ENCODE data around the gene DEFB123. TPM values are rescaled to one million over a fixed set of nuclear protein-coding genes. Genes with fewer than 3 reads are reported as not detected.
"Not testable (repeated sequence)": the region's sequence is repeated elsewhere in the genome, so short reads cannot be mapped to it uniquely, and the experiment has no call there.

DEFB123 gene
- total RNA-seq, 4 donors from 2014 or later: not detected

GRCh38 chr20:31430568-31431115 is 9.8 kb upstream of the DEFB123 start:
- H3K9me3 ChIP-seq: no peaks in the 10 kb centered on the region
- TF ChIP-seq POLR2A (IDR thresholded peaks at IDR 0.05): no peak
- TF ChIP-seq, protein P1, sequence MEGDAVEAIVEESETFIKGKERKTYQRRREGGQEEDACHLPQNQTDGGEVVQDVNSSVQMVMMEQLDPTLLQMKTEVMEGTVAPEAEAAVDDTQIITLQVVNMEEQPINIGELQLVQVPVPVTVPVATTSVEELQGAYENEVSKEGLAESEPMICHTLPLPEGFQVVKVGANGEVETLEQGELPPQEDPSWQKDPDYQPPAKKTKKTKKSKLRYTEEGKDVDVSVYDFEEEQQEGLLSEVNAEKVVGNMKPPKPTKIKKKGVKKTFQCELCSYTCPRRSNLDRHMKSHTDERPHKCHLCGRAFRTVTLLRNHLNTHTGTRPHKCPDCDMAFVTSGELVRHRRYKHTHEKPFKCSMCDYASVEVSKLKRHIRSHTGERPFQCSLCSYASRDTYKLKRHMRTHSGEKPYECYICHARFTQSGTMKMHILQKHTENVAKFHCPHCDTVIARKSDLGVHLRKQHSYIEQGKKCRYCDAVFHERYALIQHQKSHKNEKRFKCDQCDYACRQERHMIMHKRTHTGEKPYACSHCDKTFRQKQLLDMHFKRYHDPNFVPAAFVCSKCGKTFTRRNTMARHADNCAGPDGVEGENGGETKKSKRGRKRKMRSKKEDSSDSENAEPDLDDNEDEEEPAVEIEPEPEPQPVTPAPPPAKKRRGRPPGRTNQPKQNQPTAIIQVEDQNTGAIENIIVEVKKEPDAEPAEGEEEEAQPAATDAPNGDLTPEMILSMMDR (IDR thresholded peaks at IDR 0.05): no peak
- no peaks in the 10 kb centered on the region for H3K27me3 ChIP-seq
- intact Hi-C loops (cut with DNase I; ENCODE audit: low total_unique reads): no loop called here
- no peaks in the 10 kb centered on the region for H3K4me1 ChIP-seq
- no peak overlapping the region for H3K27ac ChIP-seq
- no peaks in the 10 kb centered on the region for H3K36me3 ChIP-seq
- DNase-seq: no peak
- no peak overlapping the region for H3K4me3 ChIP-seq

DNA sequence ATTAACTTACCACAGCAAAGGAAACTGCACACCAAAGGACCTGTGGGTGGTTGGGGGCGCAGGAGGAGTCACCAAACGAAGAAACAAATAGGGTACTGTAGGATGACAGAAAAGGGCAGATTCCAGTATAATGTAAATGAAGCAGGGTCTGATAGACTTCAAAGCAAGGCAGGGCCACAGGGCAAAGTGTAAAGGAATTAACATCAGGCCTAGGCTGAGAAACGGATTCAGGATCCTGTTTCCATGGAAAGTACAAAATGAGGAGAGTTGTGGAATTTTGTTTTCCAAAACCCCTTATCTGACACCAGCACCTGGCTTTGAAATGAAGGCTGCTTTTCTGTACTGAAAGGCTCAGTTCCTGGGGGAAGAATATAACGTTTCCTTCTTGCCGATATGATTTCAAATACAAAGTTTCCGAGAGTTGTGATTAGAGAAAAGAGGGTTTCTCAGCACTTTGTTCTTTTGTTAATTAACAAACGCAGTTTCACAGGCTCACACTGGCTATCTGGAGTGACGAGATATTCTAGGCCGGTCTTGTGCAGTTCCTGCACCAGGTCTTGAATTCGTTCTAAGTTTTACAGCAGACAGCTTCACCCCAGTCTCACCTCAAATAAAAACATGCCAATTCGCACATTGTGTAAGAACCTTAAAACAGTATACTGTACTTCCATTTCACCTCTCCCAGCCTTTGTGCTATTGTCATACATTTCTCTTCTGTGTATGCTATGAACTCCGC is 5.8 kb downstream of the DEFB123 start:
- no peaks in the 10 kb centered on the region for H3K36me3 ChIP-seq
- no peak overlapping the region for H3K27ac ChIP-seq
- no peaks in the 10 kb centered on the region for H3K9me3 ChIP-seq
- TF ChIP-seq, protein P1 (IDR thresholded peaks at IDR 0.05): no peak
- no peak for TF ChIP-seq POLR2A (IDR thresholded peaks at IDR 0.05)
- intact Hi-C loops (cut with DNase I; ENCODE audit: low total_unique reads): no loop called here
- no peak for DNase-seq
- H3K27me3 ChIP-seq: no peaks in the 10 kb centered on the region
- H3K4me3 ChIP-seq: no peak overlapping the region
- H3K4me1 ChIP-seq: no peaks in the 10 kb centered on the region

GRCh38 chr20:31449511-31450414 is 9.3 kb downstream of the DEFB123 start:
- DNase-seq: no peak
- TF ChIP-seq POLR2A (IDR thresholded peaks at IDR 0.05): no peak
- TF ChIP-seq, protein P1 (IDR thresholded peaks at IDR 0.05): no peak
- H3K27me3 ChIP-seq: no peaks in the 10 kb centered on the region
- no peak overlapping the region for H3K4me3 ChIP-seq
- no peak overlapping the region for H3K27ac ChIP-seq
- H3K4me1 ChIP-seq: no peaks in the 10 kb centered on the region
- no peaks in the 10 kb centered on the region for H3K36me3 ChIP-seq
- H3K9me3 ChIP-seq: no peaks in the 10 kb centered on the region
- intact Hi-C loops (cut with DNase I; ENCODE audit: low total_unique reads): no loop called here

DNA sequence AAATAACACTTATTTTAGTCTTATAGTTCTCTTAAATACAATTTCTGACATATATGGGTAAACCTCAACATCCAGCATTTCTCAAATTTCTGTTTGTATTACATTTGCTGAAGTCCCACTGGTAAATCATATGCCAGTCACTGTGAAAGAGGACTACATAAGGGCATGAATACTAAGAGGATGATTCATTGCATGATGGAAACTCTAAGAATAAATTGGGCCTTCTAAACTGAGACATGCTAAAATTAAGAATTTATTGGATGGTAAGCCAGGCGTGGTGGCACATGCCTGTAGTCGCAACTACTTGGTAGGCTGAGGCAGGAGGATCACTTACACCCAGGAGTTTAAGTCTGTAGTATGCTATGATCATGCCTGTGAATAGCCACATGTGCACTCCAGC is 12.1 kb downstream of the DEFB123 start:
- no peak overlapping the region for H3K27ac ChIP-seq
- DNase-seq: no peak
- no peaks in the 10 kb centered on the region for H3K27me3 ChIP-seq
- TF ChIP-seq POLR2A (IDR thresholded peaks at IDR 0.05): no peak
- TF ChIP-seq, protein P1 (IDR thresholded peaks at IDR 0.05): no peak
- H3K4me3 ChIP-seq: no peak overlapping the region
- no peaks in the 10 kb centered on the region for H3K9me3 ChIP-seq
- H3K36me3 ChIP-seq: no peaks in the 10 kb centered on the region
- intact Hi-C loops (cut with DNase I; ENCODE audit: low total_unique reads): no loop called here
- no peaks in the 10 kb centered on the region for H3K4me1 ChIP-seq

GRCh38 chr20:31454361-31454760 is 13.9 kb downstream of the DEFB123 start:
- DNase-seq: no peak
- peaks cover 0 to 13% of the 10 kb centered on the region in 2 donors for H3K27me3 ChIP-seq
- no peak overlapping the region for H3K4me3 ChIP-seq
- H3K9me3 ChIP-seq: no peaks in the 10 kb centered on the region
- H3K36me3 ChIP-seq: no peaks in the 10 kb centered on the region
- no peaks in the 10 kb centered on the region for H3K4me1 ChIP-seq
- H3K27ac ChIP-seq: no peak overlapping the region
- intact Hi-C loops (cut with DNase I; ENCODE audit: low total_unique reads): no loop called here
- TF ChIP-seq, protein P1 (IDR thresholded peaks at IDR 0.05): no peak
- no peak for TF ChIP-seq POLR2A (IDR thresholded peaks at IDR 0.05)

DNA sequence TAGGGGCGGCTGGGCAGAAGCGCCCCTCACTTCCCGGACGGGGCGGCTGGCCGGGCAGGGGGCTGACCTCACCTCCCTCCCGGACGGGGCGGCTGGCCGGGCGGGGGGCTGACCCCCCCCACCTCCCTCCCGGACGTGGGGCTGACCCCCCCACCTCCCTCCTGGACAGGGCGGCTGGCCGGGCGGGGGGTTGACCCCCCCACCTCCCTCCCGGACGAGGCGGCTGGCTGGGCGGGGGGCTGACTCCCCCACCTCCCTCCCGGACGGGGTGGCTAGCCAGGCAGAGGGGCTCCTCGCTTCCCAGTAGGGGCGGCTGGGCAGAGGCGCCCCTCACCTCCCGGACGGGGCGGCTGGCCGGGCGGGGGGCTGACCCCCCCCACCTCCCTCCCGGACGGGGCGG is 30.5 kb downstream of the DEFB123 start:
- H3K27ac ChIP-seq; intact Hi-C loops (cut with DNase I; ENCODE audit: low total_unique reads); H3K4me3 ChIP-seq: not testable (repeated sequence)

More for the DNA sequence above, 30.5 kb downstream of the DEFB123 start:
- not testable (repeated sequence) for H3K4me1 ChIP-seq, DNase-seq, H3K36me3 ChIP-seq, H3K9me3 ChIP-seq, H3K27me3 ChIP-seq

Data from uterus (tissue), 4 donors.